Measurements from ENCODE around the gene ALG10B.
"Not testable (repeated sequence)": the region's sequence is repeated elsewhere in the genome, so short reads cannot be mapped to it uniquely, and the experiment has no call there.

- TF ChIP-seq CTCF (IDR thresholded peaks at IDR 0.05); E2F4 (CRISPR knock-in tag; IDR thresholded peaks at IDR 0.05; ENCODE audit: borderline replicate concordance, low read depth); CREB1 (CRISPR knock-in tag; IDR thresholded peaks at IDR 0.05); MYBL2 (CRISPR knock-in tag; IDR thresholded peaks at IDR 0.05); FOXP4 (CRISPR knock-in tag; IDR thresholded peaks at IDR 0.05): not testable (repeated sequence)
Observed at GRCh38 chr12:38343916-38344315, 27.3 kb downstream of the ALG10B start.
